ENCODE results near the gene CLEC18C. TPM values are rescaled to one million over a fixed set of nuclear protein-coding genes. Genes with fewer than 3 reads are reported as not detected.
"Not testable (repeated sequence)": the region's sequence is repeated elsewhere in the genome, so short reads cannot be mapped to it uniquely, and the experiment has no call there.

CLEC18C gene
- total RNA-seq, 1 experiment from 2014 or later: 0.06 TPM

DNA sequence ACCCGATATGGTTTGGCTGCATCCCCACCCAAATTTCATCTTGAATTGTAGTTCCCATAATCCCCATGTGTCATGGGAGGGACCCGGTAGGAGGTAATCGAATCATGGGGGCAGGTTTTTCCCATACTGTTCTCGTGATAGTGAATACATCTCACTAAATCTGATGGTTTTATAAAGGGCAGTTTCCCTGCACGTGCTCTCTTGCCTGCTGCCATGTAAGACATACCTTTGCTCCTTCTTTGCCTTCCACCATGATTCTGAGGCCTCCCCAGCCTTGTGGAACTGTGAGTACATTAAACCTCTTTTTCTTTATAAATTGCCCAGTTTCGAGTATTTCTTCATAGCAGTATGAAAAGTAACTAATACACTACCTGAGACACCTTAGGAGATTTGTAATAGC is 32.8 kb downstream of the CLEC18C start:
- not testable (repeated sequence) for DNase-seq (ENCODE audit: low read depth)

DNA sequence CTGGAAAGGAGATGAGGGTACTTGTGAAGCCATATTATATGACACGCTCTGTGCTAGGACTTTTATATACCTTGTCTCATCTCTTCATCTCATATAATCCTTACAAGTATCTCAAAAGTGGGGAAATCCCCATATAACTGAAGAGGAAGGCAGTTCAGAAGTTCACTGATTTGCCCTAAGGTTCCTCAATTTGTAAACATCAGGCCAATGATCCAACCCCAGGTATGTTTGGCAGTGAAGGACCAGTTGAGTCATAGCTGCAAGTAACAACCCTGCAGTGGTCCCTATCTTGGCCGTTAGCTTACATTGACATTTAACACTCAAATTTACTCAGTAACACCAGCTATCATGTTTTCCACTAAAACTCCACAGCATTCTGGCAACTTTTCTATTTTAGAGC is 45.0 kb downstream of the CLEC18C start:
- DNase-seq (ENCODE audit: low read depth): not testable (repeated sequence)

DNA sequence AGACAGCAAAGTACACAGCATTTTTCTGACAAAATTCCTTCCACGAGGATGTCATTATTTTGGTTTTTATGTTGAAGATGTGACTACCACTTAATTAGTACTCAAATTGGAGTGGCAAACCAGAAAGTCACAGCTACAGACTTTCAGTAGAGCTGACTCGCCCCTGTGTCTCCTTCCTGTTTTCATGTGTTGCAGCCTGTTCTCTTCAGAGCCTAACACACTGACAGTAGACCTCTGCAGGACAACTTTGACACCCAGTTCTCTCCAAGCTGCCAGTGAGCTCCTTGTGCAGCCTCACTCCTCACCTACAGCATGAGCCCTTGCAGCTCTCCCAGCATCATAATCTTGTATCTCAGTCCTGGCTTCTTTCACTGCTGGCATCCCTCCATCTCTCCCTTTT is 49.0 kb downstream of the CLEC18C start:
- not testable (repeated sequence) for DNase-seq (ENCODE audit: low read depth)

DNA sequence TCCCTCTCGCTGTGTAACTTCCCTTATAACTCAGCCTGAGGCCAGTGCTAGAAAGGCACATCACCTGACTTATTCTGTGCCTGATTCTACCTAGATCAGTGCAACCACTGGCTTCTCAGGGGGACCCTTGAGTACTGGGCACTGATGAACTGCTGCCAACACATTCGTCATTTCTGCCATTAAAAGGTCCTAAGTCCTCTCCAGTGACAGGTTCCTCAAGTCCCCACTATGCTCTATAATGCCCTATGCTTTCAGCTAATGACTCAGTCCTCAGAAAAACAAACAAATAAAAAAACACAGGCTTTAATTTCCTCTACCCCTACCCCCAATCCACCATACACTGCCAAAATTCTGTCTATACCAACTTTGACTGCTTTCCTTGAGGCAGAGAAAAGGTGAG is 49.6 kb downstream of the CLEC18C start:
- DNase-seq (ENCODE audit: low read depth): not testable (repeated sequence)

DNA sequence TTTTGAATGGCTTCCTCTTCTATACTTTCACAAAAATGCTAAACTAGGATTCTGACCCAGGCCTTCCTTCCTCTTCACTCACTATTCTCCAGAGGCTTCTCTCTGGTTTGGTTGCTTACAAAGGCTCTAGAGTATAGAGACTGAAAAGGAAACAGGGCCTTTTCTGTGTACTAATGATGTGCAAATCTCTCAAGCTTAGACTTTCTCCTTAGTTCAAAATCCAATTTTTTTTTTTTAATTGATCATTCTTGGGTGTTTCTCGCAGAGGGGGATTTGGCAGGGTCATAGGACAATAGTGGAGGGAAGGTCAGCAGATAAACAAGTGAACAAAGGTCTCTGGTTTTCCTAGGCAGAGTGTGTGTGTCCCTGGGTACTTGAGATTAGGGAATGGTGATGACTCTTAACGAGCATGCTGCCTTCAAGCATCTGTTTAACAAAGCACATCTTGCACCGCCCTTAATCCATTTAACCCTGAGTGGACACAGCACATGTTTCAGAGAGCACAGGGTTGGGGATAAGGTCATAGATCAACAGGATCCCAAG is 50.5 kb downstream of the CLEC18C start:
- not testable (repeated sequence) for DNase-seq (ENCODE audit: low read depth)

DNA sequence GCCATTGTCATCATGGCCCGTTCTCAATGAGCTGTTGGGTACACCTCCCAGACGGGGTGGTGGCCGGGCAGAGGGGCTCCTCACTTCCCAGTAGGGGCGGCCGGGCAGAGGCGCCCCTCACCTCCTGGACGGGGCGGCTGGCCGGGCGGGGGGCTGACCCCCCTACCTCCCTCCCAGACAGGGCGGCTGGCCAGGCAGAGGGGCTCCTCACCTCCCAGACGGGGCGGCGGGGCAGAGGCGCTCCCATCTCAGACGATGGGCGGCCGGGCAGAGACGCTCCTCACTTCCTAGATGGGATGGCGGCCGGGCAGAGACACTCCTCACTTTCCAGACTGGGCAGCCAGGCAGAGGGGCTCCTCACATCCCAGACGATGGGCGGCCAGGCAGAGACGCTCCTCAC is 51.1 kb downstream of the CLEC18C start:
- DNase-seq (ENCODE audit: low read depth): not testable (repeated sequence)

DNA sequence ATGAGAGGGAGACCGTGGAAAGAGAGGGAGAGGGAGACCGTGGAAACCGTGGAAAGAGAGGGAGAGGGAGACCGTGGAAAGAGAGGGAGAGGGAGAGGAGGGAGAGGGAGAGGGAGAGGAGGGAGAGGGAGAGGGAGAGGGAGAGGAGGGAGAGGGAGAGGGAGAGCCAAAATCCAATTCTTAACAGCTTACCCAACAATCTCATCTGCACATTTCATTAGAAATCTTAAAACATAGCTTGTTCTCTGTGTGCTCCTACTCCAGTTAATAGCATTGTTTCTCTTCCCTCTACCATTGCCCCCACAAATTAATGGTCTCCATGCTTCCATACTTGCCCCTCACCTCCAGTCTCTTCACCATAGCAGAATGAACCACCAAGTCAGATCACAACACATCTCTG is 51.8 kb downstream of the CLEC18C start:
- not testable (repeated sequence) for DNase-seq (ENCODE audit: low read depth)

DNA sequence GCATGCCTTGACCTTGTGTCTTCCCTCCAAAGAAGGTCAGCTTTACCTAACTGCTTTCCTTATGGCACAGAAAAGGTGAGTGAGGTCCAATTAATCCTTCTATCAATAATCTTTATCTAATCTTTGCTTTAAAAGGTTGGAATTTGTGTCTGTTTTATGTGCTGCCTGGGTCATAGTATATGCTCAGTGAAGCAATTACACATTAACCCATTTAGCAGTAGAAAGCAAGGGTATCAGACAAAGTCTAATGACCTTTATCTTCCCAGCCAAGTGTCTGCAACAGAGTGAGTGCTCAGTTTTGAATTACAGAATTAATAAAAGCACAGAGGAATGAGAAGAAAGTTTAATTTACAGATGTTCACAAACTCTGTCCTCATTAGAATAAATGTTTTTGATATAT is 52.4 kb downstream of the CLEC18C start:
- DNase-seq (ENCODE audit: low read depth): not testable (repeated sequence)

DNA sequence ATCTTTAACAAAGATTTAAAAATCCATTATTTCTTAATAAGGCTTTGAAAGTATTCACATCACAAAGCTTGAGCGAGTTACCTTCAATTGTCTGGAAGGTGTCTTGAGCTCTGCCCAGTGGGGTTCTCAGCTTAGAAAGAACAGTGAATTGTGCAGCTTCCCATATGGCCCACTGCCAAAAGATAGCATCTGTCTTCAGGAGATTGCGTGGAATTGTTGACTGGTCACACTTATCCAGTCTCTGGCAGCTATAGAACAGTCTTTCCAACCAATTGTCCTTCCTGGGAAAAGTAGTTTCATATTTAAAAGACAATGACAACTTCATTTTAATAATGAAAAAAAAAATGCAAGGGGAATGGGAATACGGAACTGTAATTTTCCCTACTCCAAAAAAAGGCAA is 58.2 kb downstream of the CLEC18C start:
- not testable (repeated sequence) for DNase-seq (ENCODE audit: low read depth)

Other genes starting within 250 kb of the CLEC18C start
- gene CLEC18A, start 222.5 kb upstream of the CLEC18C start, total RNA-seq (2014; rRNA removed): 0.17 and 0.32 TPM in 2 replicates
- gene PDPR, start 59.5 kb upstream of the CLEC18C start, total RNA-seq (2014; rRNA removed): 11.2 and 12.7 TPM in 2 replicates
- 31.3 and 33.4 TPM in 2 replicates for gene EXOSC6, start 78.2 kb downstream of the CLEC18C start, total RNA-seq (2014; rRNA removed)
- gene AARS1, start 115.7 kb downstream of the CLEC18C start, total RNA-seq (2014; rRNA removed): 50.8 and 54.3 TPM in 2 replicates
- 27.0 and 28.1 TPM in 2 replicates for gene DDX19B, start 125.4 kb downstream of the CLEC18C start, total RNA-seq (2014; rRNA removed)
- gene DDX19A, start 173.1 kb downstream of the CLEC18C start, total RNA-seq (2014; rRNA removed): 38.2 and 50.7 TPM in 2 replicates